ENCODE data around the gene PHF10.

PHF10 gene

GRCh38 chr6:169669889-169670288 is 54.4 kb downstream of the PHF10 start:
- DNase-seq: no peak

- no peak for DNase-seq
Measured at GRCh38 chr6:169669147-169669546, 55.2 kb downstream of the PHF10 start.

GRCh38 chr6:169668203-169668847 is 56.0 kb downstream of the PHF10 start:
- no peak for DNase-seq

GRCh38 chr6:169667716-169668115 is 56.6 kb downstream of the PHF10 start:
- no peak for DNase-seq

GRCh38 chr6:169666441-169666840 is 57.9 kb downstream of the PHF10 start:
- DNase-seq: no peak

GRCh38 chr6:169665289-169665688 is 59.0 kb downstream of the PHF10 start:
- no peak for DNase-seq

- no peak for DNase-seq
Measured at GRCh38 chr6:169664227-169664626, 60.1 kb downstream of the PHF10 start.

- DNase-seq: no peak
Measured at GRCh38 chr6:169663468-169663867, 60.8 kb downstream of the PHF10 start.

GRCh38 chr6:169661391-169661756 is 62.9 kb downstream of the PHF10 start:
- no peak for DNase-seq

GRCh38 chr6:169660751-169661390 is 63.4 kb downstream of the PHF10 start:
- no peak for DNase-seq

GRCh38 chr6:169659820-169660610 is 64.3 kb downstream of the PHF10 start:
- no peak for DNase-seq

- DNase-seq: no peak
Measured at GRCh38 chr6:169657284-169657610, 67.1 kb downstream of the PHF10 start.

- no peak for DNase-seq
Measured at GRCh38 chr6:169656546-169657283, 67.6 kb downstream of the PHF10 start.

GRCh38 chr6:169654598-169655391 is 69.5 kb downstream of the PHF10 start:
- DNase-seq: no peak

Measured in HCEC 1CT (cell line).